CD4-positive, alpha-beta T cell treated with Interleukin-6 for 4 hours (primary cell): ENCODE measurements around the gene LNPK.
"Not testable (repeated sequence)": the region's sequence is repeated elsewhere in the genome, so short reads cannot be mapped to it uniquely, and the experiment has no call there.

ENCODE experiments used
- DNase-seq: peaks from one replicate; pipeline ENCODE4 v3.0.0-alpha.2; 2020; ENCODE audit warnings: mixed read lengths

Gene LNPK

GRCh38 chr2:175966839-175967238, 35.2 kb downstream of the LNPK start:
- DNase-seq = no peak

- no peak for DNase-seq
Measured at GRCh38 chr2:175965773-175966172, 36.3 kb downstream of the LNPK start.

GRCh38 chr2:175964195-175964594, 37.9 kb downstream of the LNPK start:
- DNase-seq = no peak

- DNase-seq = not testable (repeated sequence)
Measured at GRCh38 chr2:175963171-175963570, 38.9 kb downstream of the LNPK start.

GRCh38 chr2:175957845-175958244, 44.2 kb downstream of the LNPK start:
- DNase-seq = no peak

- DNase-seq = no peak
Measured at GRCh38 chr2:175955136-175955535, 46.9 kb downstream of the LNPK start.

- DNase-seq = no peak
Measured at GRCh38 chr2:175950512-175950911, 51.6 kb downstream of the LNPK start.

GRCh38 chr2:175948191-175948590, 53.9 kb downstream of the LNPK start:
- DNase-seq = no peak

- no peak for DNase-seq
Measured at GRCh38 chr2:175947073-175947472, 55.0 kb downstream of the LNPK start.

GRCh38 chr2:175941699-175942098, 60.4 kb downstream of the LNPK start:
- no peak for DNase-seq

- no peak for DNase-seq
Measured at GRCh38 chr2:175937216-175937615, 64.9 kb downstream of the LNPK start.

GRCh38 chr2:175935289-175936181, 66.5 kb downstream of the LNPK start:
- no peak for DNase-seq

- no peak for DNase-seq
Measured at GRCh38 chr2:175932675-175933074, 69.4 kb downstream of the LNPK start.

- no peak for DNase-seq
Measured at GRCh38 chr2:175931805-175932204, 70.3 kb downstream of the LNPK start.

- no peak for DNase-seq
Measured at GRCh38 chr2:175930504-175930903, 71.6 kb downstream of the LNPK start.

GRCh38 chr2:175929850-175930249, 72.2 kb downstream of the LNPK start:
- DNase-seq = no peak

- no peak for DNase-seq
Measured at GRCh38 chr2:175926272-175926671, 75.8 kb downstream of the LNPK start.

GRCh38 chr2:175922160-175922559, 79.9 kb downstream of the LNPK start:
- no peak for DNase-seq

- no peak for DNase-seq
Measured at GRCh38 chr2:175918935-175919334, 83.1 kb downstream of the LNPK start.

GRCh38 chr2:175914846-175915245, 87.2 kb downstream of the LNPK start:
- DNase-seq = no peak

GRCh38 chr2:175913849-175914743, 88.0 kb downstream of the LNPK start:
- DNase-seq = not testable (repeated sequence)

- DNase-seq = not testable (repeated sequence)
Measured at GRCh38 chr2:175913267-175913666, 88.8 kb downstream of the LNPK start.

GRCh38 chr2:175904035-175904434, 98.0 kb downstream of the LNPK start:
- DNase-seq = no peak
